ENCODE measurements around the gene STC2.

- TF ChIP-seq POLR2A (IDR thresholded peaks at IDR 0.05), result no peak
- TF ChIP-seq, protein P1, sequence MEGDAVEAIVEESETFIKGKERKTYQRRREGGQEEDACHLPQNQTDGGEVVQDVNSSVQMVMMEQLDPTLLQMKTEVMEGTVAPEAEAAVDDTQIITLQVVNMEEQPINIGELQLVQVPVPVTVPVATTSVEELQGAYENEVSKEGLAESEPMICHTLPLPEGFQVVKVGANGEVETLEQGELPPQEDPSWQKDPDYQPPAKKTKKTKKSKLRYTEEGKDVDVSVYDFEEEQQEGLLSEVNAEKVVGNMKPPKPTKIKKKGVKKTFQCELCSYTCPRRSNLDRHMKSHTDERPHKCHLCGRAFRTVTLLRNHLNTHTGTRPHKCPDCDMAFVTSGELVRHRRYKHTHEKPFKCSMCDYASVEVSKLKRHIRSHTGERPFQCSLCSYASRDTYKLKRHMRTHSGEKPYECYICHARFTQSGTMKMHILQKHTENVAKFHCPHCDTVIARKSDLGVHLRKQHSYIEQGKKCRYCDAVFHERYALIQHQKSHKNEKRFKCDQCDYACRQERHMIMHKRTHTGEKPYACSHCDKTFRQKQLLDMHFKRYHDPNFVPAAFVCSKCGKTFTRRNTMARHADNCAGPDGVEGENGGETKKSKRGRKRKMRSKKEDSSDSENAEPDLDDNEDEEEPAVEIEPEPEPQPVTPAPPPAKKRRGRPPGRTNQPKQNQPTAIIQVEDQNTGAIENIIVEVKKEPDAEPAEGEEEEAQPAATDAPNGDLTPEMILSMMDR (IDR thresholded peaks at IDR 0.05), result no peak
Measured at GRCh38 chr5:173352366-173353349, 24.4 kb upstream of the STC2 start.
